GM12801 (cell line): ENCODE results near the gene CD300LD.

ENCODE experiments used
- CTCF ChIP-seq: IDR thresholded peaks from one replicate; pipeline ENCODE4 v1.5.1; 2011; ENCODE audit warnings: control low read depth; ENCODE audit not compliant: insufficient read length; ENCODE audit errors: extremely low read depth

Gene CD300LD

GRCh38 chr17:74592087-74592990, at the start of gene CD300LD:
TSS of gene CD300LD (minus strand) at chr17:74592283. CDS start at chr17:74592202, 81 bp downstream.
- TF ChIP-seq CTCF: no peak

- no peak for TF ChIP-seq CTCF
These were observed 49.3 kb upstream of the CD300LD start for GRCh38 chr17:74641224-74641957.

- no peak for TF ChIP-seq CTCF
These were observed 47.6 kb upstream of the CD300LD start for GRCh38 chr17:74639704-74640151.

GRCh38 chr17:74637926-74638325, 45.8 kb upstream of the CD300LD start:
- TF ChIP-seq CTCF: no peak

- TF ChIP-seq CTCF: no peak
These were observed 45.2 kb upstream of the CD300LD start for GRCh38 chr17:74637265-74637664.

- no peak for TF ChIP-seq CTCF
These were observed 43.3 kb upstream of the CD300LD start for GRCh38 chr17:74635418-74635817.

- no peak for TF ChIP-seq CTCF
These were observed 41.2 kb upstream of the CD300LD start for GRCh38 chr17:74633326-74633725.
